Esophagus squamous epithelium (tissue), 5 donors: ENCODE data around the gene C17orf67. TPM values are rescaled to one million over a fixed set of nuclear protein-coding genes. Genes with fewer than 3 reads are reported as not detected.
A peak's percentile ranks its signal among the peaks of the same experiment; 100 is the strongest.

ENCODE experiments used
- DNase-seq: peaks from one replicate; lab custom pipeline; 2025; lab: John Stamatoyannopoulos, UW
- H3K27ac ChIP-seq, 4 donors: fragments of 200-600 bp; sonication (generic); one replicate each; pipeline ENCODE4 v1.5.1; 2016 to 2019; ENCODE audit warnings: mild to moderate bottlenecking in 1 of 4
- H3K27me3 ChIP-seq, 4 donors: fragments of 200-600 bp; sonication (generic); 1 replicate in 3 of 4; 2 replicates in 1 of 4; pipeline versions ENCODE4 v1.5.1 to v1.6.0; 2017 to 2021; ENCODE audit warnings: antibody characterized with exemption in 1 of 4
- H3K36me3 ChIP-seq, 3 donors: fragments of 200-600 bp; sonication (generic); one replicate each; pipeline ENCODE4 v1.5.1; 2016 to 2019
- H3K4me1 ChIP-seq, 3 donors: fragments of 200-600 bp; sonication (generic); one replicate each; pipeline ENCODE4 v1.5.1; 2017 to 2019
- H3K4me3 ChIP-seq, 4 donors: fragments of 200-600 bp; sonication (generic); 1 replicate in 3 of 4; 2 replicates in 1 of 4; pipeline ENCODE4 v1.5.1; 2016 to 2019; ENCODE audit warnings: mild to moderate bottlenecking in 2 of 4, moderate library complexity in 1 of 4
- H3K9me3 ChIP-seq, 3 donors: fragments of 200-600 bp; sonication (generic); one replicate each; pipeline ENCODE4 v1.5.1; 2016 to 2019
- CTCF ChIP-seq, 6 experiments: fragments of 450-650 bp in 4 of 6; fragments of 200-600 bp in 2 of 6; sonication (generic) in 2 of 6; IDR thresholded peaks; one replicate each; pipeline ENCODE4 v1.5.1; 2016 to 2019; ENCODE audit warnings: antibody characterized with exemption in 6 of 6, mild to moderate bottlenecking in 4 of 6, moderate library complexity in 4 of 6
- POLR2A ChIP-seq, 4 donors: fragments of 450-650 bp; IDR thresholded peaks; one replicate each; pipeline ENCODE4 v1.6.1; 2017; ENCODE audit warnings: antibody characterized with exemption in 4 of 4, mild to moderate bottlenecking in 4 of 4, moderate library complexity in 3 of 4
- whole genome bisulfite sequencing, 2 donors: methylation state at CpG; one replicate each; pipeline ENCODE4 v1.1.5; 2018; 5-methylcytosine and 5-hydroxymethylcytosine counted together
- intact Hi-C: fragments of 100-400 bp; cut with DNase I; formaldehyde crosslinking; loops from one replicate; pipeline ENCODE4 v1.15.0; 2022
- total RNA-seq, 4 donors: library from RNA; depleted of rRNA; stranded (reverse); fragments of >200 nt; gene quantifications; one replicate each; pipeline ENCODE4 v1.1.0, GENCODE V29; 2016
- donor health status: DM: yes; HTN: yes; CAD: no.

The C17orf67 gene
- total RNA-seq, 4 donors from 2014 or later = 0.27 to 1.7 (median 0.53) TPM

GRCh38 chr17:56838687-56839086 lies 5.0 kb upstream of the C17orf67 start:
- TF ChIP-seq CTCF (IDR thresholded peaks at IDR 0.05) (no peak), POLR2A (IDR thresholded peaks at IDR 0.05) (no peak)
- peaks cover 0 to 6% (median 0%) of the 10 kb centered on the region in 3 donors for H3K36me3 ChIP-seq
- H3K27ac ChIP-seq = no peak overlapping the region
- intact Hi-C loops = no loop called here
- no peak for DNase-seq
- H3K9me3 ChIP-seq = no peaks in the 10 kb centered on the region
- peaks cover 0 to 36% (median 14%) of the 10 kb centered on the region in 3 donors for H3K4me1 ChIP-seq
- 74 to 86% methylated on average over 3 of the region's 3 CpGs for WGBS, 2 donors
- H3K27me3 ChIP-seq = no peaks in the 10 kb centered on the region
- H3K4me3 ChIP-seq = no peak overlapping the region

- Histone ChIP-seq H3K36me3 (peaks cover 0 to 12% (median 0%) of the 10 kb centered on the region in 3 donors), H3K4me3 (peak overlapping the region; percentile 67 to 81 (median 74)), H3K27me3 (no peaks in the 10 kb centered on the region), H3K27ac (peak overlapping the region in 3 of 4 donors; percentile 90 to 93 (median 90)), H3K9me3 (no peaks in the 10 kb centered on the region), H3K4me1 (peaks cover 0 to 55% (median 22%) of the 10 kb centered on the region in 3 donors)
- WGBS, 2 donors = 50 to 64% methylated on average over 4 to 7 of the region's 7 CpGs
- DNase-seq = no peak
- no peak for TF ChIP-seq CTCF (IDR thresholded peaks at IDR 0.05)
- no peak for TF ChIP-seq POLR2A (IDR thresholded peaks at IDR 0.05)
- intact Hi-C loops = no loop called here
Observed at GRCh38 chr17:56835264-56835585, 1.5 kb upstream of the C17orf67 start.

GRCh38 chr17:56834380-56835263 lies 902 bp upstream of the C17orf67 start:
- peak overlapping the region; percentile 80 to 93 (median 90) for H3K27ac ChIP-seq
- WGBS, 2 donors = 7% methylated on average over 14 of the region's 81 CpGs; no CpG with 5 or more reads in 1 of the 2 donors
- no peaks in the 10 kb centered on the region for H3K9me3 ChIP-seq
- H3K36me3 ChIP-seq = peaks cover 0 to 9% (median 0%) of the 10 kb centered on the region in 3 donors
- TF ChIP-seq CTCF (IDR thresholded peaks at IDR 0.05) (peak in 2 of 6 experiments; percentile 9 to 42), POLR2A (IDR thresholded peaks at IDR 0.05) (no peak)
- H3K27me3 ChIP-seq = no peaks in the 10 kb centered on the region
- DNase-seq = no peak
- intact Hi-C loops = no loop called here
- peaks cover 0 to 55% (median 22%) of the 10 kb centered on the region in 3 donors for H3K4me1 ChIP-seq
- peak overlapping the region; percentile 67 to 81 (median 74) for H3K4me3 ChIP-seq

- H3K4me3 ChIP-seq = peak overlapping the region; percentile 67 to 81 (median 74)
- WGBS, 2 donors = 1% methylated on average over 17 to 19 of the region's 95 CpGs
- no peaks in the 10 kb centered on the region for H3K9me3 ChIP-seq
- no peak for DNase-seq
- H3K4me1 ChIP-seq = peaks cover 0 to 55% (median 22%) of the 10 kb centered on the region in 3 donors
- TF ChIP-seq CTCF (IDR thresholded peaks at IDR 0.05) = peak in 1 of 6 experiments; percentile 4
- peak in 2 of 4 donors; percentile 4 to 9 for TF ChIP-seq POLR2A (IDR thresholded peaks at IDR 0.05)
- H3K27ac ChIP-seq = peak overlapping the region; percentile 80 to 93 (median 90)
- no peaks in the 10 kb centered on the region for H3K27me3 ChIP-seq
- H3K36me3 ChIP-seq = peaks cover 0 to 12% (median 0%) of the 10 kb centered on the region in 3 donors
- intact Hi-C loops = no loop called here
Observed at GRCh38 chr17:56833057-56833808, 487 bp downstream of the C17orf67 start.
